Measurements from ENCODE around the gene ECM1. TPM values are rescaled to one million over a fixed set of nuclear protein-coding genes. Genes with fewer than 3 reads are reported as not detected.

The ECM1 gene
- total RNA-seq, 1 experiment from 2014 or later = 1.7 TPM

- no peak overlapping the region for H3K27ac Mint-ChIP-seq (ENCODE audit: low read depth, unreplicated experiment)
- intact Hi-C loops (cut with micrococcal nuclease) = no loop called here
- ChIA-PET CTCF (interaction anchor here (0.6 to 4.4 kb wide), 11 partner anchors 10 to 565 kb away, joined by 3 to 30 read pairs (median 4); no protein-coding TSS in a partner anchor), POLR2A (interaction anchor here (0.6 to 1.2 kb wide), 4 partner anchors 95 to 538 kb away, joined by 3 to 5 read pairs (median 3); partner anchors contain the start of gene ENSA)
- H3K4me1 Mint-ChIP-seq (ENCODE audit: insufficient read depth, unreplicated experiment) = peaks cover 9% of the 10 kb centered on the region
- H3K4me3 Mint-ChIP-seq (ENCODE audit: unreplicated experiment) = no peak overlapping the region
- H3K9me3 Mint-ChIP-seq (ENCODE audit: unreplicated experiment) = no peaks in the 10 kb centered on the region
- DNase-seq (ENCODE audit: unreplicated experiment) = no peak
- no peak for TF ChIP-seq CTCF (IDR thresholded peaks at IDR 0.05; ENCODE audit: unreplicated experiment)
- no peaks in the 10 kb centered on the region for H3K36me3 Mint-ChIP-seq (ENCODE audit: insufficient read depth, unreplicated experiment)
- H3K27me3 Mint-ChIP-seq (ENCODE audit: insufficient read depth, unreplicated experiment) = no peaks in the 10 kb centered on the region
- no TSS peak for BruUV-seq (replicated peaks)
Observed at GRCh38 chr1:150534002-150534401, 26.1 kb downstream of the ECM1 start.

GRCh38 chr1:150535511-150536287, 27.8 kb downstream of the ECM1 start:
- intact Hi-C loops (cut with micrococcal nuclease) = no loop called here
- no peak for DNase-seq (ENCODE audit: unreplicated experiment)
- Mint-ChIP-seq H3K9me3 (ENCODE audit: unreplicated experiment) (no peaks in the 10 kb centered on the region), H3K36me3 (ENCODE audit: insufficient read depth, unreplicated experiment) (no peaks in the 10 kb centered on the region), H3K27me3 (ENCODE audit: insufficient read depth, unreplicated experiment) (no peaks in the 10 kb centered on the region), H3K4me3 (ENCODE audit: unreplicated experiment) (no peak overlapping the region), H3K4me1 (ENCODE audit: insufficient read depth, unreplicated experiment) (peaks cover 6% of the 10 kb centered on the region), H3K27ac (ENCODE audit: low read depth, unreplicated experiment) (no peak overlapping the region)
- BruUV-seq (replicated peaks) = no TSS peak
- POLR2A ChIA-PET = interaction anchor here (0.7 to 2.0 kb wide), 4 partner anchors 13 to 471 kb away, joined by 3 to 9 read pairs (median 4); partner anchors contain the start of genes ADAMTSL4 and MINDY1
- no peak for TF ChIP-seq CTCF (IDR thresholded peaks at IDR 0.05; ENCODE audit: unreplicated experiment)
- CTCF ChIA-PET = interaction anchor here (0.7 to 1.6 kb wide), 7 partner anchors 12 to 280 kb away, joined by 3 to 8 read pairs (median 4); partner anchors contain the start of gene FALEC

- peaks cover 8% of the 10 kb centered on the region for H3K4me1 Mint-ChIP-seq (ENCODE audit: insufficient read depth, unreplicated experiment)
- no peaks in the 10 kb centered on the region for H3K27me3 Mint-ChIP-seq (ENCODE audit: insufficient read depth, unreplicated experiment)
- DNase-seq (ENCODE audit: unreplicated experiment) = no peak
- H3K4me3 Mint-ChIP-seq (ENCODE audit: unreplicated experiment) = no peak overlapping the region
- CTCF ChIA-PET = interaction anchor here (0.6 to 1.6 kb wide), 10 partner anchors 8 to 386 kb away, joined by 3 to 8 read pairs (median 4); partner anchors contain the start of genes ECM1 and FALEC
- H3K9me3 Mint-ChIP-seq (ENCODE audit: unreplicated experiment) = no peaks in the 10 kb centered on the region
- BruUV-seq (replicated peaks) = no TSS peak
- TF ChIP-seq CTCF (IDR thresholded peaks at IDR 0.05; ENCODE audit: unreplicated experiment) = no peak
- intact Hi-C loops (cut with micrococcal nuclease) = no loop called here
- H3K36me3 Mint-ChIP-seq (ENCODE audit: insufficient read depth, unreplicated experiment) = no peaks in the 10 kb centered on the region
- POLR2A ChIA-PET = interaction anchor here (0.7 to 2.0 kb wide), 4 partner anchors 12 to 27 kb away, joined by 3 to 9 read pairs (median 4); partner anchors contain the start of gene ADAMTSL4
- no peak overlapping the region for H3K27ac Mint-ChIP-seq (ENCODE audit: low read depth, unreplicated experiment)
Observed at GRCh38 chr1:150536836-150537731, 29.2 kb downstream of the ECM1 start.

Measured in MCF 10A (cell line).